GM10266 (cell line): ENCODE data around the gene ETV6.

Experiments used
- DNase-seq: peaks from one replicate; pipeline ENCODE4 v3.0.0; 2012; ENCODE audit errors: extremely low spot score
- CTCF ChIP-seq: IDR thresholded peaks from 2 replicates; pipeline ENCODE4 v1.5.1; 2012; ENCODE audit warnings: mild to moderate bottlenecking, low read depth; ENCODE audit not compliant: control insufficient read depth, insufficient read depth; ENCODE audit errors: missing control alignments

Gene ETV6

GRCh38 chr12:11668611-11669010 lies 19.1 kb downstream of the ETV6 start:
- TF ChIP-seq CTCF = no peak
- DNase-seq = no peak

- no peak for DNase-seq
- TF ChIP-seq CTCF = no peak
Measured at GRCh38 chr12:11669348-11669747, 19.9 kb downstream of the ETV6 start.

- DNase-seq = no peak
- TF ChIP-seq CTCF = no peak
Measured at GRCh38 chr12:11672256-11673191, 23.1 kb downstream of the ETV6 start.

GRCh38 chr12:11673666-11674461 lies 24.4 kb downstream of the ETV6 start:
- no peak for DNase-seq
- TF ChIP-seq CTCF = no peak

- no peak for TF ChIP-seq CTCF
- DNase-seq = no peak
Measured at GRCh38 chr12:11674894-11675390, 25.5 kb downstream of the ETV6 start.

GRCh38 chr12:11676052-11676451 lies 26.6 kb downstream of the ETV6 start:
- no peak for TF ChIP-seq CTCF
- DNase-seq = no peak
